Measurements from ENCODE around the gene TIAM2.
"Not testable (repeated sequence)": the region's sequence is repeated elsewhere in the genome, so short reads cannot be mapped to it uniquely, and the experiment has no call there.

The TIAM2 gene

GRCh38 chr6:155106456-155107115 is 111.5 kb downstream of the TIAM2 start:
- DNase-seq: no peak

GRCh38 chr6:155107432-155108069 is 112.4 kb downstream of the TIAM2 start:
- DNase-seq: no peak

- no peak for DNase-seq
Observed at GRCh38 chr6:155108070-155108820, 113.1 kb downstream of the TIAM2 start.

GRCh38 chr6:155110721-155111120 is 115.6 kb downstream of the TIAM2 start:
- DNase-seq: no peak

- DNase-seq: no peak
Observed at GRCh38 chr6:155112757-155113156, 117.6 kb downstream of the TIAM2 start.

GRCh38 chr6:155115893-155116570 is 120.9 kb downstream of the TIAM2 start:
- no peak for DNase-seq

GRCh38 chr6:155116571-155116910 is 121.4 kb downstream of the TIAM2 start:
- no peak for DNase-seq

- no peak for DNase-seq
Observed at GRCh38 chr6:155117256-155117655, 122.1 kb downstream of the TIAM2 start.

GRCh38 chr6:155117785-155118184 is 122.7 kb downstream of the TIAM2 start:
- DNase-seq: no peak

- DNase-seq: not testable (repeated sequence)
Observed at GRCh38 chr6:155119201-155119600, 124.1 kb downstream of the TIAM2 start.

- no peak for DNase-seq
Observed at GRCh38 chr6:155120034-155120433, 124.9 kb downstream of the TIAM2 start.

GRCh38 chr6:155121294-155121693 is 126.2 kb downstream of the TIAM2 start:
- no peak for DNase-seq

- no peak for DNase-seq
Observed at GRCh38 chr6:155121699-155122098, 126.6 kb downstream of the TIAM2 start.

- no peak for DNase-seq
Observed at GRCh38 chr6:155122199-155122950, 127.3 kb downstream of the TIAM2 start.

GRCh38 chr6:155123520-155123919 is 128.4 kb downstream of the TIAM2 start:
- DNase-seq: no peak

GRCh38 chr6:155125906-155126305 is 130.8 kb downstream of the TIAM2 start:
- no peak for DNase-seq

GRCh38 chr6:155126727-155127439 is 131.8 kb downstream of the TIAM2 start:
- no peak for DNase-seq

- DNase-seq: no peak
Observed at GRCh38 chr6:155128977-155129376, 133.9 kb downstream of the TIAM2 start.

GRCh38 chr6:155129744-155130143 is 134.6 kb downstream of the TIAM2 start:
- no peak for DNase-seq

- DNase-seq: no peak
Observed at GRCh38 chr6:155130161-155130853, 135.2 kb downstream of the TIAM2 start.

GRCh38 chr6:155132617-155133016 is 137.5 kb downstream of the TIAM2 start:
- no peak for DNase-seq

- DNase-seq: no peak
Observed at GRCh38 chr6:155141002-155141401, 145.9 kb downstream of the TIAM2 start.
